GM12878 (cell line): ENCODE measurements around the gene GNB3. TPM values are rescaled to one million over a fixed set of nuclear protein-coding genes. Genes with fewer than 3 reads are reported as not detected.
A peak's percentile ranks its signal among the peaks of the same experiment; 100 is the strongest.

Experiments
- EP300 ChIP-seq, 2 experiments: fragments of 150-350 bp in 1 of 2; IDR thresholded peaks; 2 replicates each; pipeline ENCODE4 v1.6.1; 2011 to 2012; ENCODE audit warnings: low read depth in 2 of 2, low read length in 2 of 2, borderline replicate concordance in 1 of 2, improper control_type of control experiment in 1 of 2, inconsistent platforms in 1 of 2; ENCODE audit not compliant: control insufficient read depth in 1 of 2
- HDGF ChIP-seq: fragments of 450-650 bp; IDR thresholded peaks from 2 replicates; pipeline ENCODE4 v1.6.1; 2016; ENCODE audit warnings: antibody characterized with exemption
- polyA plus RNA-seq, 11 experiments: library from polyadenylated mRNA; depleted of rRNA in 4 of 11; unstranded in 6 of 11; stranded (reverse) in 5 of 11; fragments of >200 nt; fragmentation: Nextera tagmentation in 4 of 11; fragmentation: Illumina TruSeq in 1 of 11; extraction: Ambion mirVana in 4 of 11; extraction: Trizol in 1 of 11; gene quantifications; 1 replicate in 1 of 11; 2 replicates in 10 of 11; pipeline versions ENCODE4 v1.2.1 to v1.2.3, GENCODE V29; 2011 to 2016; ENCODE audit warnings: inconsistent platforms in 2 of 11, missing spikeins in 2 of 11, low read depth in 1 of 11
- total RNA-seq, 4 experiments: library from RNA; depleted of rRNA in 3 of 4; stranded (reverse); fragments of >200 nt in 3 of 4; fragmentation: Illumina TruSeq in 1 of 4; extraction: Trizol in 1 of 4; gene quantifications; 2 replicates each; pipeline versions ENCODE4 v1.2.1 to v1.2.3, GENCODE V29; 2013 to 2021
- TF ChIP-seq, protein P1 (sequence below): fragments of 450-650 bp; IDR thresholded peaks from 2 replicates; pipeline ENCODE4 v1.6.1; 2016; ENCODE audit warnings: mild to moderate bottlenecking, moderate library complexity, borderline replicate concordance
- TF ChIP-seq, protein P2 (sequence below): IDR thresholded peaks from 2 replicates; pipeline ENCODE4 v1.6.1; 2012; ENCODE audit warnings: mild to moderate bottlenecking, low read depth, low read length

The GNB3 gene
- total and polyA plus RNA-seq, 10 of the 15 experiments (the other 5 are each of a cell fraction or from before 2014, with no cell fraction given), result 0.05 to 1.1 (median 0.36) TPM

DNA sequence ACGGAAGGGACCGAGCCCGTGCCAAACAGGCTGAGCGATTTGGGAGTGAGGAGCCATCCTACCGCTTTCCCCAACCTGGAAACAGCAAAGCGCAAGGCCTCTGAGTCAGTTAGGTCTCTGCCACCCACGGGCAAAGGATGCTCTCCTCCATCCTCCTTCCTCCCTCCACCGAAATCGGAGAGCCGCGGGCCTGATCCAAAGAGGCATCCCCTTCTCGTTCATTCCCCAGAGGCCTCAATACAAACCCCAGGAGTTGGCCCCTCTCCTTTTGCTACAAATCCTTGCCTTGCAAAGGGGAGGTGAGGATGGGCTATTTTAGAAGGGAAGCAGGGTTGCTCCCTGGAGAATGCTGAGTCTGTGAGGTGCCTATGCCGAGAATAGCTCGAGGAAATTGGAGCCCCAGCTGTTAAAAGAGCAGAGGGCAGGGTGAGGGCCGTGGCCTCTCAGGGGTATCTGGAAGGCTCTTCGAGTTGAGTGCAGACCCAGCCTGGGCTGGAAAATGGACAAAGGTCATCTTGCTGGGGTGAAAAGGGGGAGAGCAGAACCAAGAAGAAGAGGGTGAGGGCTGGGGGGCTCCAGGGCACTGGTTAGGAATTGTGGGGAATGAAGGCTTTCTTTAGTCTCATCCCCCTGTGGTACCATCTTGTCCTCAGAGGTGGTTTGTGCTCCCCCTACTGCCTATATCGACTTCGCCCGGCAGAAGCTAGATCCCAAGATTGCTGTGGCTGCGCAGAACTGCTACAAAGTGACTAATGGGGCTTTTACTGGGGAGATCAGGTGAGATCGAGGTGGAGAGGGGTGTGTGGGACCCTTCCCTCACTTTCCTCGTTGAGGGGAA lies 27.7 kb downstream of the GNB3 start (continued):
- TF ChIP-seq, protein P1, sequence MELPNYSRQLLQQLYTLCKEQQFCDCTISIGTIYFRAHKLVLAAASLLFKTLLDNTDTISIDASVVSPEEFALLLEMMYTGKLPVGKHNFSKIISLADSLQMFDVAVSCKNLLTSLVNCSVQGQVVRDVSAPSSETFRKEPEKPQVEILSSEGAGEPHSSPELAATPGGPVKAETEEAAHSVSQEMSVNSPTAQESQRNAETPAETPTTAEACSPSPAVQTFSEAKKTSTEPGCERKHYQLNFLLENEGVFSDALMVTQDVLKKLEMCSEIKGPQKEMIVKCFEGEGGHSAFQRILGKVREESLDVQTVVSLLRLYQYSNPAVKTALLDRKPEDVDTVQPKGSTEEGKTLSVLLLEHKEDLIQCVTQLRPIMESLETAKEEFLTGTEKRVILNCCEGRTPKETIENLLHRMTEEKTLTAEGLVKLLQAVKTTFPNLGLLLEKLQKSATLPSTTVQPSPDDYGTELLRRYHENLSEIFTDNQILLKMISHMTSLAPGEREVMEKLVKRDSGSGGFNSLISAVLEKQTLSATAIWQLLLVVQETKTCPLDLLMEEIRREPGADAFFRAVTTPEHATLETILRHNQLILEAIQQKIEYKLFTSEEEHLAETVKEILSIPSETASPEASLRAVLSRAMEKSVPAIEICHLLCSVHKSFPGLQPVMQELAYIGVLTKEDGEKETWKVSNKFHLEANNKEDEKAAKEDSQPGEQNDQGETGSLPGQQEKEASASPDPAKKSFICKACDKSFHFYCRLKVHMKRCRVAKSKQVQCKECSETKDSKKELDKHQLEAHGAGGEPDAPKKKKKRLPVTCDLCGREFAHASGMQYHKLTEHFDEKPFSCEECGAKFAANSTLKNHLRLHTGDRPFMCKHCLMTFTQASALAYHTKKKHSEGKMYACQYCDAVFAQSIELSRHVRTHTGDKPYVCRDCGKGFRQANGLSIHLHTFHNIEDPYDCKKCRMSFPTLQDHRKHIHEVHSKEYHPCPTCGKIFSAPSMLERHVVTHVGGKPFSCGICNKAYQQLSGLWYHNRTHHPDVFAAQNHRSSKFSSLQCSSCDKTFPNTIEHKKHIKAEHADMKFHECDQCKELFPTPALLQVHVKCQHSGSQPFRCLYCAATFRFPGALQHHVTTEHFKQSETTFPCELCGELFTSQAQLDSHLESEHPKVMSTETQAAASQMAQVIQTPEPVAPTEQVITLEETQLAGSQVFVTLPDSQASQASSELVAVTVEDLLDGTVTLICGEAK, result peak; percentile 42
- TF ChIP-seq EP300 (IDR thresholded peaks at IDR 0.05; ENCODE audit: borderline replicate concordance in 1 of 2, control insufficient read depth in 1 of 2, low read depth in 2 of 2, low read length in 2 of 2) (no peak), HDGF (0 out of 2 replicates have a peak, but pooled peaks have one; percentile 61)
- TF ChIP-seq, protein P2, sequence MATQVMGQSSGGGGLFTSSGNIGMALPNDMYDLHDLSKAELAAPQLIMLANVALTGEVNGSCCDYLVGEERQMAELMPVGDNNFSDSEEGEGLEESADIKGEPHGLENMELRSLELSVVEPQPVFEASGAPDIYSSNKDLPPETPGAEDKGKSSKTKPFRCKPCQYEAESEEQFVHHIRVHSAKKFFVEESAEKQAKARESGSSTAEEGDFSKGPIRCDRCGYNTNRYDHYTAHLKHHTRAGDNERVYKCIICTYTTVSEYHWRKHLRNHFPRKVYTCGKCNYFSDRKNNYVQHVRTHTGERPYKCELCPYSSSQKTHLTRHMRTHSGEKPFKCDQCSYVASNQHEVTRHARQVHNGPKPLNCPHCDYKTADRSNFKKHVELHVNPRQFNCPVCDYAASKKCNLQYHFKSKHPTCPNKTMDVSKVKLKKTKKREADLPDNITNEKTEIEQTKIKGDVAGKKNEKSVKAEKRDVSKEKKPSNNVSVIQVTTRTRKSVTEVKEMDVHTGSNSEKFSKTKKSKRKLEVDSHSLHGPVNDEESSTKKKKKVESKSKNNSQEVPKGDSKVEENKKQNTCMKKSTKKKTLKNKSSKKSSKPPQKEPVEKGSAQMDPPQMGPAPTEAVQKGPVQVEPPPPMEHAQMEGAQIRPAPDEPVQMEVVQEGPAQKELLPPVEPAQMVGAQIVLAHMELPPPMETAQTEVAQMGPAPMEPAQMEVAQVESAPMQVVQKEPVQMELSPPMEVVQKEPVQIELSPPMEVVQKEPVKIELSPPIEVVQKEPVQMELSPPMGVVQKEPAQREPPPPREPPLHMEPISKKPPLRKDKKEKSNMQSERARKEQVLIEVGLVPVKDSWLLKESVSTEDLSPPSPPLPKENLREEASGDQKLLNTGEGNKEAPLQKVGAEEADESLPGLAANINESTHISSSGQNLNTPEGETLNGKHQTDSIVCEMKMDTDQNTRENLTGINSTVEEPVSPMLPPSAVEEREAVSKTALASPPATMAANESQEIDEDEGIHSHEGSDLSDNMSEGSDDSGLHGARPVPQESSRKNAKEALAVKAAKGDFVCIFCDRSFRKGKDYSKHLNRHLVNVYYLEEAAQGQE, result no peak
